ENCODE results near the gene YKT6. TPM values are rescaled to one million over a fixed set of nuclear protein-coding genes. Genes with fewer than 3 reads are reported as not detected.

YKT6 gene
- total and polyA plus RNA-seq, 2 of the 8 experiments (the other 6 are each of a cell fraction or from before 2014, with no cell fraction given): 75.3 to 103 TPM

- H3K27ac ChIP-seq (ENCODE audit: low read depth, low read length): no peak overlapping the region
- no peak overlapping the region for H3K14ac ChIP-seq (ENCODE audit: insufficient read length)
- H3K36me3 ChIP-seq (ENCODE audit: control insufficient read depth in 2 of 4, insufficient read depth in 4 of 4, low read length in 3 of 4): no peaks in the 10 kb centered on the region; a peak in 2 of 8 replicates
- H4K20me1 ChIP-seq (replicated peaks in 1 of 2; ENCODE audit: control insufficient read depth in 1 of 2, insufficient read depth in 2 of 2, low read length in 2 of 2): peaks cover 0 to 2% of the 10 kb centered on the region in 2 experiments
- no peaks in the 10 kb centered on the region for H3K27me3 ChIP-seq (replicated peaks in 1 of 4; ENCODE audit: control insufficient read depth in 3 of 4, extremely low read depth in 1 of 4, insufficient read depth in 3 of 4, low read length in 3 of 4)
- H3K56ac ChIP-seq (replicated peaks; ENCODE audit: insufficient read length, low read depth, low read length): peak overlapping the region; percentile 4
- peak overlapping the region; percentile 69 for H2BK120ac ChIP-seq (replicated peaks; ENCODE audit: low read depth, low read length)
- H3K23me2 ChIP-seq (ENCODE audit: low read depth, low read length): no peaks in the 10 kb centered on the region; the same call in 1 of the 2 replicates
- H3K4me1 ChIP-seq (replicated peaks in 1 of 4; ENCODE audit: control insufficient read depth in 3 of 4, insufficient read depth in 4 of 4, low read length in 3 of 4): peaks cover 0 to 23% (median 19%) of the 10 kb centered on the region in 4 experiments; a peak in 6 of 7 replicates
- ChIA-PET POLR2A (ENCODE audit: partially characterized antibody) (interaction anchor here (0.5 to 1.0 kb wide), 3 partner anchors 16 to 98 kb away, joined by 3 read pairs; partner anchors contain the start of gene YKT6), CTCF (ENCODE audit: partially characterized antibody) (interaction anchor here (0.6 to 2.7 kb wide), 14 partner anchors 10 to 261 kb away, joined by 3 to 12 read pairs (median 5); no protein-coding TSS in a partner anchor)
- H3K9me3 ChIP-seq (ENCODE audit: insufficient read depth in 2 of 2, low read depth in 1 of 2, low read length in 1 of 2): no peaks in the 10 kb centered on the region; a peak in 1 of 4 replicates
- no peaks in the 10 kb centered on the region for H3K79me2 ChIP-seq (ENCODE audit: control insufficient read depth in 1 of 2, insufficient read depth in 2 of 2, low read length in 2 of 2)
- peak overlapping the region; percentile 95 for H4K91ac ChIP-seq (replicated peaks; ENCODE audit: insufficient read length, low read length)
- H2AK5ac ChIP-seq (ENCODE audit: low read depth, low read length): 0 out of 2 replicates have a peak overlapping the region, but pooled peaks have one; percentile 24
- H3K4me3 ChIP-seq (ENCODE audit: extremely low read depth in 1 of 4, insufficient read depth in 2 of 4, low read depth in 3 of 4, low read length in 4 of 4): no peak overlapping the region
- H2BK5ac ChIP-seq (ENCODE audit: low read depth, low read length): peak overlapping the region; percentile 77; the same call in 1 of the 2 replicates
- 0 out of 2 replicates have a peak overlapping the region, but pooled peaks have one; percentile 22 for H2AFZ ChIP-seq (ENCODE audit: low read length)
- H4K5ac ChIP-seq (ENCODE audit: insufficient read length, low read depth, low read length): peak overlapping the region; percentile 74
- H3K4ac ChIP-seq (replicated peaks; ENCODE audit: insufficient read length, low read depth, low read length): peak overlapping the region; percentile 87
- H2BK20ac ChIP-seq (ENCODE audit: low read length): peak overlapping the region; percentile 96; the same call in 1 of the 2 replicates
- 84% methylated on average over 15 of the region's 17 CpGs; no CpG with 5 or more reads in 1 of the 2 experiments for WGBS, 2 experiments (ENCODE audit: extremely low coverage in 1 of 2, insufficient coverage in 1 of 2, insufficient read length in 1 of 2, insufficient replicate concordance in 2 of 2, low coverage in 1 of 2, low lambda C conversion rate in 2 of 2, missing lambda C conversion rate in 1 of 2)
- no peak for DNase-seq (ENCODE audit: low read depth in 1 of 2, low spot score in 2 of 2)
- peak overlapping the region; percentile 83 for H3K18ac ChIP-seq (ENCODE audit: extremely low read depth, low read length)
- H2BK12ac ChIP-seq (ENCODE audit: low read depth, low read length): peak overlapping the region; percentile 97; the same call in 1 of the 2 replicates
- FAIRE-seq: no peak
- no peaks in the 10 kb centered on the region for H3K79me1 ChIP-seq (ENCODE audit: low read depth, low read length)
- no peak overlapping the region; a peak in 1 of 7 replicates for H3K9ac ChIP-seq (replicated peaks in 1 of 4; ENCODE audit: extremely low read depth in 1 of 4, low read depth in 3 of 4, low read length in 3 of 4)
- H3K4me2 ChIP-seq (ENCODE audit: insufficient read depth in 1 of 2, low read depth in 2 of 2, low read length in 2 of 2): peak overlapping the region; percentile 2 to 55; a peak in 1 of 4 replicates
- no peak overlapping the region for H3K23ac ChIP-seq (ENCODE audit: insufficient read length)
- peak overlapping the region; percentile 100; the same call in 1 of the 2 replicates for H2BK15ac ChIP-seq (ENCODE audit: low read length)
- peak overlapping the region; percentile 75 for H4K8ac ChIP-seq (ENCODE audit: extremely low read depth, insufficient read depth, low read length)
- TF ChIP-seq E2F6 (IDR thresholded peaks at IDR 0.05): no peak
- no peak for TF ChIP-seq PHF8 (conservative IDR thresholded peaks at IDR 0.05; ENCODE audit: low read depth, low read length)
- TF ChIP-seq TAF7 (optimal IDR thresholded peaks at IDR 0.05; ENCODE audit: borderline replicate concordance, low read depth, low read length): no peak
- no peak for TF ChIP-seq CHD2 (IDR thresholded peaks at IDR 0.05; ENCODE audit: low read length)
- no peak for TF ChIP-seq GABPA (IDR thresholded peaks at IDR 0.05; ENCODE audit: borderline replicate concordance, insufficient read depth, low read length)
- TF ChIP-seq SIX5 (IDR thresholded peaks at IDR 0.05; ENCODE audit: low read depth, low read length): no peak
- TF ChIP-seq HDAC6 (IDR thresholded peaks at IDR 0.05; ENCODE audit: low read depth, low read length): no peak
- TF ChIP-seq ZNF274 (IDR thresholded peaks at IDR 0.05; ENCODE audit: borderline replicate concordance, extremely low read depth, low read length): no peak
- TF ChIP-seq MAFK (IDR thresholded peaks at IDR 0.05; ENCODE audit: low read depth, low read length): no peak
- no peak for TF ChIP-seq BRCA1 (IDR thresholded peaks at IDR 0.05; ENCODE audit: low read depth, low read length)
- no peak for TF ChIP-seq SIN3A (conservative IDR thresholded peaks at IDR 0.05 in 1 of 2, IDR thresholded peaks at IDR 0.05 in 1 of 2; ENCODE audit: low read depth in 1 of 2, low read length in 2 of 2)
Measured at GRCh38 chr7:44217852-44218402, 17.1 kb downstream of the YKT6 start.

Data from H1 (cell line).